Bronchial epithelial cell (primary cell): ENCODE measurements around the gene INPP4B. TPM values are rescaled to one million over a fixed set of nuclear protein-coding genes. Genes with fewer than 3 reads are reported as not detected.

Experiments
- DNase-seq: peaks from one replicate; pipeline ENCODE4 v3.0.0-alpha.2; 2010; ENCODE audit warnings: low read depth
- FAIRE-seq: peaks from 2 replicates; lab custom pipeline; 2011; peaks lifted over from hg19 to GRCh38; lab: Jason Lieb, UNC
- H3K27me3 ChIP-seq: 2 replicates; pipeline ENCODE4 v1.5.1; 2011; ENCODE audit warnings: low read length; ENCODE audit not compliant: control insufficient read depth, insufficient read depth
- H3K36me3 ChIP-seq: 2 replicates; pipeline ENCODE4 v1.5.1; 2011; ENCODE audit warnings: low read length; ENCODE audit not compliant: control insufficient read depth, insufficient read depth
- H3K4me3 ChIP-seq: 2 replicates; pipeline ENCODE4 v1.5.1; 2011; ENCODE audit warnings: mild to moderate bottlenecking, low read depth, low read length, control low read depth
- CTCF ChIP-seq: IDR thresholded peaks from 2 replicates; pipeline ENCODE4 v1.5.1; 2011; ENCODE audit warnings: mild to moderate bottlenecking, moderate library complexity, low read length, control low read depth, inconsistent platforms; ENCODE audit not compliant: insufficient read depth, severe bottlenecking
- total RNA-seq: library from RNA; depleted of rRNA; stranded (reverse); fragments of >200 nt; gene quantifications from 2 replicates; pipeline ENCODE4 v1.2.1, GENCODE V29; 2014

Gene INPP4B
- total RNA-seq, 1 donor from 2014 or later = 74.8 TPM

GRCh38 chr4:142350871-142351270, 495.2 kb downstream of the INPP4B start:
- TF ChIP-seq CTCF = no peak
- H3K4me3 ChIP-seq = no peak overlapping the region
- no peaks in the 10 kb centered on the region for H3K27me3 ChIP-seq
- DNase-seq (no peak), FAIRE-seq (no peak)
- no peaks in the 10 kb centered on the region for H3K36me3 ChIP-seq

- DNase-seq (no peak), FAIRE-seq (no peak)
- Histone ChIP-seq H3K36me3 (no peaks in the 10 kb centered on the region), H3K4me3 (no peak overlapping the region), H3K27me3 (no peaks in the 10 kb centered on the region)
- no peak for TF ChIP-seq CTCF
Observed at GRCh38 chr4:142348613-142349021, 497.5 kb downstream of the INPP4B start.

GRCh38 chr4:142347241-142347640, 498.9 kb downstream of the INPP4B start:
- no peak for FAIRE-seq

GRCh38 chr4:142345924-142346323, 500.2 kb downstream of the INPP4B start:
- no peaks in the 10 kb centered on the region for H3K36me3 ChIP-seq
- no peaks in the 10 kb centered on the region for H3K27me3 ChIP-seq
- no peak for DNase-seq
- TF ChIP-seq CTCF = no peak
- no peak overlapping the region for H3K4me3 ChIP-seq
- FAIRE-seq = no peak

More at GRCh38 chr4:142347241-142347640, 498.9 kb downstream of the INPP4B start:
- H3K4me3 ChIP-seq = no peak overlapping the region
- H3K27me3 ChIP-seq = no peaks in the 10 kb centered on the region
- TF ChIP-seq CTCF = no peak
- DNase-seq = peak; percentile 84
- no peaks in the 10 kb centered on the region for H3K36me3 ChIP-seq

GRCh38 chr4:142341268-142341667, 504.8 kb downstream of the INPP4B start:
- TF ChIP-seq CTCF = no peak
- no peak overlapping the region for H3K4me3 ChIP-seq
- DNase-seq (no peak), FAIRE-seq (no peak)
- H3K36me3 ChIP-seq = no peaks in the 10 kb centered on the region
- no peaks in the 10 kb centered on the region for H3K27me3 ChIP-seq

GRCh38 chr4:142339053-142339452, 507.0 kb downstream of the INPP4B start:
- Histone ChIP-seq H3K36me3 (no peaks in the 10 kb centered on the region), H3K27me3 (no peaks in the 10 kb centered on the region), H3K4me3 (no peak overlapping the region)
- no peak for FAIRE-seq
- no peak for DNase-seq
- TF ChIP-seq CTCF = no peak
